CD14-positive monocyte (primary cell): ENCODE measurements around the gene UGGT1. TPM values are rescaled to one million over a fixed set of nuclear protein-coding genes. Genes with fewer than 3 reads are reported as not detected.
"Not testable (repeated sequence)": the region's sequence is repeated elsewhere in the genome, so short reads cannot be mapped to it uniquely, and the experiment has no call there.

ENCODE experiments used
- DNase-seq, 3 donors: peaks; one replicate each; pipeline ENCODE4 v3.0.0-alpha.2; 2011 to 2022
- H2AFZ ChIP-seq: 2 replicates; pipeline ENCODE4 v1.6.0; 2012; ENCODE audit warnings: mild to moderate bottlenecking, low read depth, low read length, inconsistent platforms; ENCODE audit not compliant: insufficient read depth, poor library complexity, severe bottlenecking
- H3K27ac ChIP-seq, 2 donors: 1 replicate in 1 of 2; 2 replicates in 1 of 2; pipeline ENCODE4 v1.5.1; 2012 to 2013; ENCODE audit warnings: low read length in 2 of 2, control low read depth in 1 of 2, inconsistent platforms in 1 of 2, low read depth in 1 of 2, mild to moderate bottlenecking in 1 of 2
- H3K27me3 ChIP-seq, 2 donors: one replicate each; pipeline versions ENCODE4 v1.6.0 to v1.6.1; 2011 to 2013; ENCODE audit warnings: low read length in 2 of 2; ENCODE audit not compliant: control insufficient read depth in 2 of 2, insufficient read depth in 2 of 2
- H3K36me3 ChIP-seq, 2 donors: replicated peaks in 1 of 2; 1 replicate in 1 of 2; 2 replicates in 1 of 2; pipeline versions ENCODE4 v1.5.1 to v1.6.1; 2012 to 2013; ENCODE audit warnings: low read length in 2 of 2, control low read depth in 1 of 2, inconsistent platforms in 1 of 2, mild to moderate bottlenecking in 1 of 2; ENCODE audit not compliant: insufficient read depth in 2 of 2, control insufficient read depth in 1 of 2
- H3K4me1 ChIP-seq, 2 donors: 1 replicate in 1 of 2; 2 replicates in 1 of 2; pipeline versions ENCODE4 v1.5.1 to v1.6.1; 2012 to 2013; ENCODE audit warnings: low read length in 2 of 2, control low read depth in 1 of 2, inconsistent platforms in 1 of 2, mild to moderate bottlenecking in 1 of 2, moderate library complexity in 1 of 2; ENCODE audit not compliant: insufficient read depth in 2 of 2, control insufficient read depth in 1 of 2
- H3K4me2 ChIP-seq: replicated peaks from 2 replicates; pipeline ENCODE3; 2012; ENCODE audit warnings: low read length, moderate library complexity, mild to moderate bottlenecking; ENCODE audit not compliant: poor library complexity, severe bottlenecking; ENCODE audit errors: extremely low read depth
- H3K4me3 ChIP-seq, 3 experiments: fragments of 200-600 bp in 1 of 3; sonication (generic) in 1 of 3; replicated peaks in 1 of 3; 1 replicate in 2 of 3; 2 replicates in 1 of 3; pipeline ENCODE4 v1.5.1; 2011 to 2013; ENCODE audit warnings: low read length in 3 of 3, mild to moderate bottlenecking in 3 of 3, control low read depth in 2 of 3, low read depth in 2 of 3, inconsistent platforms in 1 of 3, moderate library complexity in 1 of 3
- H3K79me2 ChIP-seq: 2 replicates; pipeline ENCODE4 v1.6.0; 2012; ENCODE audit warnings: mild to moderate bottlenecking, control low read depth, inconsistent platforms, low read length, moderate library complexity; ENCODE audit not compliant: insufficient read depth
- H3K9ac ChIP-seq: 2 replicates; pipeline ENCODE4 v1.6.0; 2017; ENCODE audit warnings: low read length, mild to moderate bottlenecking; ENCODE audit not compliant: insufficient read depth, poor library complexity, severe bottlenecking
- H3K9me3 ChIP-seq, 2 donors: replicated peaks in 1 of 2; 1 replicate in 1 of 2; 2 replicates in 1 of 2; pipeline versions ENCODE4 v1.5.1 to v1.6.1; 2012 to 2013; ENCODE audit warnings: low read length in 2 of 2, control low read depth in 1 of 2; ENCODE audit not compliant: control insufficient read depth in 1 of 2, insufficient read depth in 1 of 2
- H4K20me1 ChIP-seq: 2 replicates; pipeline ENCODE4 v1.6.0; 2012; ENCODE audit warnings: mild to moderate bottlenecking, low read length, control low read depth, moderate library complexity; ENCODE audit not compliant: insufficient read depth
- H3K27ac Mint-ChIP-seq, 7 donors: one replicate each; pipeline ENCODE4 v1.8.0; 2020; ENCODE audit warnings: mild to moderate bottlenecking in 7 of 7, mixed read lengths in 7 of 7, moderate library complexity in 6 of 7, inconsistent platforms in 2 of 7
- H3K27me3 Mint-ChIP-seq, 3 donors: one replicate each; pipeline ENCODE4 v1.8.0; 2021 to 2022; ENCODE audit warnings: low read depth in 3 of 3, mild to moderate bottlenecking in 3 of 3, mixed read lengths in 3 of 3, moderate library complexity in 3 of 3, inconsistent platforms in 1 of 3
- H3K36me3 Mint-ChIP-seq, 2 donors: one replicate each; pipeline ENCODE4 v1.8.0; 2020; ENCODE audit warnings: mixed read lengths in 2 of 2, inconsistent platforms in 1 of 2, mild to moderate bottlenecking in 1 of 2
- H3K4me1 Mint-ChIP-seq: one replicate; pipeline ENCODE4 v1.8.0; 2020; ENCODE audit warnings: mild to moderate bottlenecking, mixed read lengths
- H3K4me3 Mint-ChIP-seq, 2 donors: one replicate each; pipeline ENCODE4 v1.8.0; 2020; ENCODE audit warnings: mild to moderate bottlenecking in 2 of 2, mixed read lengths in 2 of 2, moderate library complexity in 1 of 2
- H3K9me3 Mint-ChIP-seq, 7 donors: one replicate each; pipeline ENCODE4 v1.8.0; 2020 to 2022; ENCODE audit warnings: mixed read lengths in 7 of 7, mild to moderate bottlenecking in 6 of 7, moderate library complexity in 6 of 7, inconsistent platforms in 2 of 7
- CTCF ChIP-seq: fragments of 200-600 bp; IDR thresholded peaks from one replicate; pipeline ENCODE4 v1.8.0; 2022; ENCODE audit warnings: antibody characterized with exemption, mild to moderate bottlenecking
- WGBS: methylation state at CpG from one replicate; pipeline ENCODE4 v1.1.5; 2013; ENCODE audit warnings: missing lambda C conversion rate; ENCODE audit not compliant: insufficient coverage; 5-methylcytosine and 5-hydroxymethylcytosine counted together
- intact Hi-C, 2 donors: fragments of 100-400 bp; cut with micrococcal nuclease; formaldehyde crosslinking; loops; one replicate each; pipeline versions ENCODE4 v1.15.0 to v1.15.1; 2023
- polyA plus RNA-seq, 3 donors: library from polyadenylated mRNA; depleted of rRNA in 1 of 3; unstranded in 2 of 3; stranded (reverse) in 1 of 3; fragments of 300-500 nt in 2 of 3; fragments of >200 nt in 1 of 3; fragmentation: Illumina TruSeq in 2 of 3; gene quantifications; 1 replicate in 2 of 3; 2 replicates in 1 of 3; pipeline ENCODE4 v1.2.3, GENCODE V29; 2012 to 2021

UGGT1 gene
- polyA plus RNA-seq, 3 donors: 8.7 to 15.8 (median 13.8) TPM

DNA sequence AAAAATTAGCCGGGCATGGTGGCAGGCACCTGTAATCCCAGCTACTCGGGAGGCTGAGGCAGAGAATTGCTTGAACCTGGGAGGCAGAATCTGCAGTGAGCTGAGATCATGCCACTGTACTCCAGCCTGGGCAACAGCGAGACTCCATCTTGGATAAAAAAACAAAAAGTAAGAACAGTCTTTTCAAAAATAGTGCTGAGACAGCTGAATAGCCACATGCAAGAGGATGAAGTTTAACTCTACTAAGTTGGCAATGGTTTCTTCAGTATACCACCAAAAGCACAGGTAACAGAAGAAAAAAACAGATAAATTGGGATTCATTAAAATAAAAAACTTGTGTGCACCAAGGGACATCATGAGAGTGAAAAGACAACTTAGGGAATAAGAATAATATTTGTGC, 115.2 kb downstream of the UGGT1 start:
- H3K79me2 ChIP-seq: no peaks in the 10 kb centered on the region
- WGBS: 100% methylated on average over 1 of the region's 3 CpGs
- no peak overlapping the region for H3K9ac ChIP-seq
- Mint-ChIP-seq H3K36me3 (no peaks in the 10 kb centered on the region), H3K4me1 (no peaks in the 10 kb centered on the region), H3K27me3 (peaks cover 3 to 6% (median 4%) of the 10 kb centered on the region in 3 donors), H3K4me3 (no peak overlapping the region), H3K9me3 (peaks cover 17 to 26% (median 24%) of the 10 kb centered on the region in 7 donors), H3K27ac (no peak overlapping the region)
- no peak for DNase-seq
- no peaks in the 10 kb centered on the region for H3K36me3 ChIP-seq
- intact Hi-C loops: no loop called here
- TF ChIP-seq CTCF: no peak
- H3K4me3 ChIP-seq: no peak overlapping the region
- H3K4me1 ChIP-seq: no peaks in the 10 kb centered on the region
- H4K20me1 ChIP-seq: no peaks in the 10 kb centered on the region
- no peak overlapping the region for H2AFZ ChIP-seq
- peaks cover 0 to 20% of the 10 kb centered on the region in 2 donors for H3K9me3 ChIP-seq
- H3K27me3 ChIP-seq: no peaks in the 10 kb centered on the region
- H3K4me2 ChIP-seq: no peak overlapping the region
- no peak overlapping the region for H3K27ac ChIP-seq

DNA sequence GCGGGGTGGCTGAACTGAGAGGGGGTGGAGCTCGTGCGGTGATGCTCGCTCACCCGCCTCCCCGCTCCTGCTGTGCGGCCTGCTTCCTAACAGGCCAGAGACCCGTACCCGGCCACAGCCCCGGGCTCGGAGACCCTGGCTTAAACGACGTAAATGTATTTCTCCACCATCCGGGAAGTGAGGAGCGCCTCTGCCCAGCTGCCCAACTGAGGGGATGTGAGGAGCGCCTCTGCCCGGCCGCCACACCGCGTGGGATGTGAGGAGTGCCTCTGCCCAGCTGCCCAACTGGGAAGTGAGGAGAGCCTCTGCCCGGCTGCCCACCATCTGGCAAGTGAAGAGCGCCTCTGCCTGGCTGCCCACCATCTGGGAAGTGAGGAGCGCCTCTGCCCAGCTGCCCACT, 117.0 kb downstream of the UGGT1 start:
- intact Hi-C loops: no loop called here
- Histone ChIP-seq H3K36me3 (no peaks in the 10 kb centered on the region), H3K79me2 (no peaks in the 10 kb centered on the region), H4K20me1 (no peaks in the 10 kb centered on the region), H3K4me1 (no peaks in the 10 kb centered on the region), H3K9me3 (peaks cover 0 to 20% of the 10 kb centered on the region in 2 donors), H3K4me2 (no peak overlapping the region), H3K4me3 (no peak overlapping the region), H3K9ac (no peak overlapping the region), H3K27ac (no peak overlapping the region), H3K27me3 (no peaks in the 10 kb centered on the region), H2AFZ (no peak overlapping the region)
- TF ChIP-seq CTCF: no peak
- DNase-seq: no peak
- Mint-ChIP-seq H3K36me3 (no peaks in the 10 kb centered on the region), H3K27me3 (peaks cover 3 to 6% (median 4%) of the 10 kb centered on the region in 3 donors), H3K27ac (no peak overlapping the region), H3K4me3 (no peak overlapping the region), H3K4me1 (no peaks in the 10 kb centered on the region), H3K9me3 (peaks cover 17 to 26% (median 24%) of the 10 kb centered on the region in 7 donors)
- WGBS: 99% methylated on average over 23 of the region's 23 CpGs

DNA sequence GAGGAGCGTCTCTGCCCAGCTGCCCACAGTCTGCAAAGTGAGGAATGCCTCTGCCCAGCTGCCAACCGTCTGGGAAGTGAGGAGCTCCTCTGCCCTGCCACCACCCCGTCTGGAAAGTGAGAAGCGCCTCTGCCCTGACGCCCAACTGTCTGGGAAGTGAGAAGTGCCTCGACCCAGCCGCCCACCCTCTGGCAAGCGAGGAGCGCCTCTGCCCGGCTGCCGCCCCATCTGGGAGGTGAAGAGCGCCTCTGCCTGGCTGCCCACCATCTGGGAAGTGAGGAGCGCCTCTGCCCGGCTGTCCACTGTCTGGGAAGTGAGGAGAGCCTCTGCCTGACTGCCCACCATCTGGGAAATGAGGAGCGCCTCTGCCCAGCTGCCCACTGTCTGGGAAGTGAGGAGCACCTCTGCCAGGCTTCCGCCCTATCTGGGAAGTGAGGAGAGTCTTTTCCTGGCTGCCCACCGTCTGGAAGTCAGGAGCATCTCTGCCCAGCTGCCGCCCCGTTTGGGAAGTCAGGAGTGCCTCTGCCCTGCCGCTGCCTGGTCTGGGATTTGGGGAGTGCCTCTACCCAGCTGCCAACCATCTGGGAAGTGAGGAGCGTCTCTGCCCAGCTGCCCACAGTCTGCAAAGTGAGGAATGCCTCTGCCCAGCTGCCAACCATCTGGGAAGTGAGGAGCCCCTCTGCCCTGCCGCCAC, 117.8 kb downstream of the UGGT1 start:
- H3K4me1 Mint-ChIP-seq, H3K27ac ChIP-seq, H3K79me2 ChIP-seq, H3K4me2 ChIP-seq, H3K4me3 ChIP-seq, H3K36me3 Mint-ChIP-seq, H3K36me3 ChIP-seq, H3K9ac ChIP-seq, H3K4me3 Mint-ChIP-seq, H3K27me3 ChIP-seq, H4K20me1 ChIP-seq, H3K27me3 Mint-ChIP-seq, H2AFZ ChIP-seq, DNase-seq, intact Hi-C loops, H3K4me1 ChIP-seq: not testable (repeated sequence)
- Mint-ChIP-seq H3K27ac (peak overlapping the region in 1 of 7 donors; percentile 62), H3K9me3 (peaks cover 17 to 26% (median 24%) of the 10 kb centered on the region in 7 donors)
- peaks cover 0 to 20% of the 10 kb centered on the region in 2 donors for H3K9me3 ChIP-seq
- WGBS: 99% methylated on average over 21 of the region's 22 CpGs
